Colonic mucosa (tissue), 4 donors: ENCODE data around the gene SCAMP2. TPM values are rescaled to one million over a fixed set of nuclear protein-coding genes. Genes with fewer than 3 reads are reported as not detected.

Experiments
- DNase-seq: peaks from one replicate; pipeline ENCODE4 v3.0.0-alpha.2; 2020
- H3K27ac ChIP-seq: fragments of 200-600 bp; one replicate; pipeline ENCODE4 v1.8.0; 2021
- H3K27me3 ChIP-seq: fragments of 200-600 bp; one replicate; pipeline ENCODE4 v1.8.0; 2021
- H3K36me3 ChIP-seq: fragments of 200-600 bp; one replicate; pipeline ENCODE4 v1.8.0; 2021
- H3K4me1 ChIP-seq: fragments of 200-600 bp; one replicate; pipeline ENCODE4 v1.8.0; 2021; ENCODE audit warnings: mild to moderate bottlenecking
- H3K4me3 ChIP-seq: fragments of 200-600 bp; one replicate; pipeline ENCODE4 v1.8.0; 2021
- H3K9ac ChIP-seq, 2 donors: one replicate each; pipeline ENCODE4 v1.7.0; 2013; ENCODE audit warnings: control low read depth in 2 of 2, low read depth in 2 of 2, low read length in 2 of 2
- H3K9me3 ChIP-seq: fragments of 200-600 bp; one replicate; pipeline ENCODE4 v1.8.0; 2021
- CTCF ChIP-seq: fragments of 200-600 bp; IDR thresholded peaks from one replicate; pipeline ENCODE4 v1.8.0; 2022; ENCODE audit warnings: antibody characterized with exemption, mild to moderate bottlenecking
- intact Hi-C: fragments of 100-400 bp; cut with DNase I; formaldehyde crosslinking; loops from one replicate; pipeline ENCODE4 v1.14.1; 2022
- total RNA-seq, 2 donors: library from RNA; stranded (reverse); fragmentation: NEBNext Ultra II Directional in 1 of 2; extraction: Animal tissue kit (Norgen Biotek cat#: 25700) in 1 of 2; gene quantifications; one replicate each; pipeline ENCODE4 v1.2.1, GENCODE V29; 2021
- donor health status: healthy.
- donor health status: DM: no; HTN: no; CAD: no.
- donor health status: DM: no; HTN: no; CAD: no.

Gene SCAMP2
- total RNA-seq, 2 donors from 2014 or later: 152 to 204 TPM

- H3K4me3 ChIP-seq: peak overlapping the region; percentile 3
- TF ChIP-seq CTCF: no peak
Measured at GRCh38 chr15:74870436-74871215, 2.5 kb downstream of the SCAMP2 start.

GRCh38 chr15:74869726-74870407, 3.3 kb downstream of the SCAMP2 start:
- peak overlapping the region; percentile 92 for H3K27ac ChIP-seq
- H3K27me3 ChIP-seq: no peaks in the 10 kb centered on the region
- TF ChIP-seq CTCF: no peak
- no peaks in the 10 kb centered on the region for H3K9me3 ChIP-seq
- peak overlapping the region in 1 of 2 donors; percentile 83 for H3K9ac ChIP-seq
- H3K4me3 ChIP-seq: peak overlapping the region; percentile 3
- no peaks in the 10 kb centered on the region for H3K36me3 ChIP-seq
- peaks cover 43% of the 10 kb centered on the region for H3K4me1 ChIP-seq
- DNase-seq: peak; percentile 83
- intact Hi-C loops: no loop called here

More at GRCh38 chr15:74870436-74871215, 2.5 kb downstream of the SCAMP2 start:
- Histone ChIP-seq H3K9ac (peak overlapping the region; percentile 40 to 83), H3K27me3 (no peaks in the 10 kb centered on the region), H3K27ac (peak overlapping the region; percentile 92), H3K36me3 (no peaks in the 10 kb centered on the region), H3K9me3 (no peaks in the 10 kb centered on the region), H3K4me1 (peaks cover 43% of the 10 kb centered on the region)
- no peak for DNase-seq
- intact Hi-C loops: no loop called here

- Histone ChIP-seq H3K4me3 (no peak overlapping the region), H3K27me3 (no peaks in the 10 kb centered on the region), H3K9ac (peak overlapping the region in 1 of 2 donors; percentile 83), H3K27ac (peak overlapping the region; percentile 92), H3K9me3 (no peaks in the 10 kb centered on the region), H3K36me3 (no peaks in the 10 kb centered on the region), H3K4me1 (peaks cover 46% of the 10 kb centered on the region)
- TF ChIP-seq CTCF: no peak
- no peak for DNase-seq
- intact Hi-C loops: no loop called here
Measured at GRCh38 chr15:74869372-74869725, 3.8 kb downstream of the SCAMP2 start.

- Histone ChIP-seq H3K4me1 (peaks cover 54% of the 10 kb centered on the region), H3K4me3 (no peak overlapping the region), H3K27ac (peak overlapping the region; percentile 92), H3K36me3 (no peaks in the 10 kb centered on the region), H3K9ac (peak overlapping the region in 1 of 2 donors; percentile 83), H3K27me3 (no peaks in the 10 kb centered on the region), H3K9me3 (no peaks in the 10 kb centered on the region)
- peak; percentile 69 for DNase-seq
- intact Hi-C loops: no loop called here
- no peak for TF ChIP-seq CTCF
Measured at GRCh38 chr15:74868059-74868458, 5.1 kb downstream of the SCAMP2 start.

- H3K9ac ChIP-seq: peak overlapping the region in 1 of 2 donors; percentile 83
- peaks cover 54% of the 10 kb centered on the region for H3K4me1 ChIP-seq
- H3K9me3 ChIP-seq: no peaks in the 10 kb centered on the region
- H3K4me3 ChIP-seq: no peak overlapping the region
- H3K27me3 ChIP-seq: no peaks in the 10 kb centered on the region
- peak overlapping the region; percentile 92 for H3K27ac ChIP-seq
- no peaks in the 10 kb centered on the region for H3K36me3 ChIP-seq
- no peak for TF ChIP-seq CTCF
- DNase-seq: no peak
- intact Hi-C loops: no loop called here
Measured at GRCh38 chr15:74867466-74868038, 5.6 kb downstream of the SCAMP2 start.
